Skeletal muscle satellite cell (primary cell): ENCODE data around the gene ODF4.
A peak's percentile ranks its signal among the peaks of the same experiment; 100 is the strongest.
"Not testable (repeated sequence)": the region's sequence is repeated elsewhere in the genome, so short reads cannot be mapped to it uniquely, and the experiment has no call there.

ENCODE experiments used
- H3K27me3 ChIP-seq: 2 replicates; pipeline ENCODE4 v1.7.0; 2013; ENCODE audit warnings: low read length; ENCODE audit not compliant: control insufficient read depth, insufficient read depth
- H3K36me3 ChIP-seq: 2 replicates; pipeline ENCODE4 v1.7.0; 2013; ENCODE audit warnings: mild to moderate bottlenecking, control low read depth, low read length; ENCODE audit not compliant: insufficient read depth
- H3K4me1 ChIP-seq: 2 replicates; pipeline ENCODE4 v1.7.0; 2013; ENCODE audit warnings: low read length; ENCODE audit not compliant: control insufficient read depth, insufficient read depth
- H3K4me2 ChIP-seq: 2 replicates; pipeline ENCODE4 v1.7.0; 2013; ENCODE audit warnings: mild to moderate bottlenecking, low read length
- H3K4me3 ChIP-seq: 2 replicates; pipeline ENCODE4 v1.7.0; 2013; ENCODE audit warnings: low read length
- H3K9ac ChIP-seq: 2 replicates; pipeline ENCODE4 v1.7.0; 2013; ENCODE audit warnings: mild to moderate bottlenecking, low read depth, low read length, moderate library complexity
- H3K9me3 ChIP-seq: replicated peaks from 2 replicates; pipeline ENCODE4 v1.7.0; 2013; ENCODE audit warnings: mild to moderate bottlenecking, control low read depth, low read length

ODF4 gene

DNA sequence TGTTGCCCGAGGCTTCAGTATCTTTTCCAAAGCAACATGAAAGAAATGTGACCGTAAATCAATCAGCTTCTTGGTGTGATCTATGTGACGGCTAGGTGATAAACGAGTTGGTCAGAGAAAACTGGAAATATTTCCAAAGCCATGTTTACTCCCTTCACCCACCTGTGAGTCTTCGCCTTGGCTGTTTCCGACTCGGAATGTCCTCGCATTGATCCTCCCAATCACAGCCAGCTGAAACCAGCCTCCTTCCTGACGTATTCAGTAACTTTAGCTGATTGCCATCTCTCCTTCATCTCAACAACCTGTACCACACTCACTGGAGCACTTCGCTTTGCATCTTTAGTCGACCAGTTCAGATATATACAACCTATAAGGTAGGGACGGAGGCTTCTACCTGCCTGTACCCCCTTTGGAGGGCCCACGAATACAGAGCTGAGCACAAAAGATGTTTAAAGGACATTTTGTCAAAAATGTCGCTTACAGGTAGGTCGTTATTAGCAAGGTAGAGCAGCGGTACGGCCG, 36.2 kb downstream of the ODF4 start:
- Histone ChIP-seq H3K9ac (peak overlapping the region; percentile 81), H3K27me3 (no peaks in the 10 kb centered on the region)

DNA sequence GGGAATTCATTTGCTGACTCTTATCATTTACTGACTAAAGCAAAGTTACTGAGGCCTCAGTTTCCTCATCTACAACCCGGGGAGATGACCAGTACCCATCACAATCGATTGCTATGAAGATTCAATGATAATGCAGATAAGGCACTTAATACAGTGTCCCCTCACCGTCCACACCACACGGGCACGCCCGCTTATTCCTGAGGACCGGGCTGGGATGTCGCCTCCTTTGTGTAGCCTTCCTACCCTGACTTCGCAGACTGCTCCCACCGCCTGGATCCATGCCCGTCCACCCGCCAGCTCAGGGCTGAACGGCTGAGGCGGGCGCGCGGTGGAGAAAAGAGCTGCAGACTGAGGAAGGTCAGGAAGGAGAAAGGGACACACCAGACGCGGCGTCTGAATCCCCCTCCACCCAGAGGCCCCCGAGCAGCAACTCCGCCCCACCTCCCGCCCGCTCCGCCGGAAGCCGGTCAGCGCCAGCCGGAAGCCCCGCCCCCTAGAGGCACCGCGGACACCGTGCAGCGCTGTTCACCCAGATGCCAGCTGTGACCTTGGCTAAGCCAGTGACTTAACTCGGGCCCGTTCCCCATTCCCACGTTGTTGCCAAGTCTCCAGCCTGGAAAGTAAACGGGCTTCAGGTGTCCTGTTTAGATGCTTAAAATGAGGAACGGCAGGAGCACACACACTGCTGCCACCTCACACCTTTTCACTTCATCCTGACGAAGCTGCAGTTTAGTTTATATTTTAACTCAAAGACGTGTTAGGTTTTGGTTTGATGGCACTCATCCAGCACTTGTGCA, 36.8 kb downstream of the ODF4 start, which contains the start of gene KRABD2:
TSS of gene KRABD2 (minus strand) at position 434 of the 797 bp plus-strand sequence.
- Histone ChIP-seq H3K4me1 (peaks cover 26% of the 10 kb centered on the region), H3K27me3 (no peaks in the 10 kb centered on the region), H3K4me3 (peak within 1 kb of the TSS; percentile 75), H3K4me2 (peak within 1 kb of the TSS; percentile 91), H3K9me3 (no peaks in the 10 kb centered on the region), H3K9ac (peak within 1 kb of the TSS; percentile 81), H3K36me3 (peaks cover 47% of the 10 kb centered on the region)

More for the DNA sequence above, 36.2 kb downstream of the ODF4 start:
- Histone ChIP-seq H3K4me1 (peaks cover 19% of the 10 kb centered on the region), H3K36me3 (peaks cover 40% of the 10 kb centered on the region), H3K4me2 (peak overlapping the region; percentile 91), H3K9me3 (no peaks in the 10 kb centered on the region), H3K4me3 (peak overlapping the region; percentile 75)

DNA sequence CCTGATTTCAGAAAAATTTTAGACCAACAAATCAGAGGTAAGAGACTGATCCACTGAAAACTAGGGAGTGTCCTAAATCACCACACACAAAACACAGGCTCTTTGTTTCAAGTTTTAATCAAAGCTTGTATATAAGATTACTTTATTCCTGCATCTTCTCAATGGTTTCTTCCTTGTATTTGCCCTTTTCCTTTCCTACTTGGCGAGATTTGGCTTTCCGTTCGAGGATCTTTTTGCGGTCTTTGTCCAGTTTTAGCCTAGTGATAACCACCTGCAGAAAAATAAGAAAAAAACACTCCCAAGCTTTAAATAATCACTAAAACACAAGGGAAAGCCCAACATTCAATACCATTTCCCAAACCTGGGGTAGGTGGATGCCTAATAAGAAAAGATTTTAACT, 37.8 kb downstream of the ODF4 start:
- Histone ChIP-seq H3K9me3 (no peaks in the 10 kb centered on the region), H3K4me3 (no peak overlapping the region), H3K27me3 (no peaks in the 10 kb centered on the region), H3K4me2 (no peak overlapping the region), H3K4me1 (peaks cover 30% of the 10 kb centered on the region), H3K36me3 (peaks cover 56% of the 10 kb centered on the region), H3K9ac (no peak overlapping the region)

DNA sequence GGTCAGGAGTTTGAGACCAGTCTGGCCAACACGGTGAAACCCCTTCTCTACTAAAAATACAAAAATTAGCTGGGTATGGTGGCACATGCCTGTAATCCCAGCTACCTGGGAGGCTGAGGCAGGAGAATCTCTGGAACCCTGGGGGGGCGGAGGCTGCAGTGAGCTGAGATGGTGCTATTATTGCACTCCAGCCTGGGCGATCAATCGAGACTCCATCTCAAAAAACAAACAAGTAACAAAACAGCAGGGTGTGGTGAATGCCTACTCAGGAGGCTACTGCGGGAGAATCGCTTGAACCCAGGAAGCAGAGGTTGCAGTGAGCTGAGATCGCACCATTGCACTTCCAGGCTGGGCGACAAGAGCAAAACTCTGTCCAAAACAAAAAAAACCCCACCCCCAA, 38.5 kb downstream of the ODF4 start:
- not testable (repeated sequence) for H3K9ac ChIP-seq, H3K27me3 ChIP-seq, H3K4me3 ChIP-seq, H3K9me3 ChIP-seq, H3K4me2 ChIP-seq
- Histone ChIP-seq H3K4me1 (peaks cover 30% of the 10 kb centered on the region), H3K36me3 (peaks cover 57% of the 10 kb centered on the region)

DNA sequence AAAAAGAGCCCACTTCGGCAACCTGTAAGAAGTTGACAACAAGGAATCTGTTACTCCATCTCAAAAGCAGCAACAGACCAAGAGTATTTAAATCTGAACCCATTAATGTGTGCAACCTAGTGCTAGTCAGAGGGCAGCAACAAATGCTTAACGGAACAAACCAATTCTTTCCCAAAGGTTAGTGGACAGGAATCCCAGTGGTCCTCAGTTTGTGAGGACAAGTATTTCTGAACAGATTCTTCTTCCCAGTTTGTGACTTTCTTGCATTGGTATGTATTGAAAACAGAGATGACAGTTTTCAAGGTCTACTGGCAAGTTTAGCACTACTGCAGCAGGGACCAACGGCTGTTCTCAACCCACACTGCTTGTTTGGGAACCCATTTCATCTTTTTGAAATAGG, 40.4 kb downstream of the ODF4 start:
- peaks cover 57% of the 10 kb centered on the region for H3K36me3 ChIP-seq

DNA sequence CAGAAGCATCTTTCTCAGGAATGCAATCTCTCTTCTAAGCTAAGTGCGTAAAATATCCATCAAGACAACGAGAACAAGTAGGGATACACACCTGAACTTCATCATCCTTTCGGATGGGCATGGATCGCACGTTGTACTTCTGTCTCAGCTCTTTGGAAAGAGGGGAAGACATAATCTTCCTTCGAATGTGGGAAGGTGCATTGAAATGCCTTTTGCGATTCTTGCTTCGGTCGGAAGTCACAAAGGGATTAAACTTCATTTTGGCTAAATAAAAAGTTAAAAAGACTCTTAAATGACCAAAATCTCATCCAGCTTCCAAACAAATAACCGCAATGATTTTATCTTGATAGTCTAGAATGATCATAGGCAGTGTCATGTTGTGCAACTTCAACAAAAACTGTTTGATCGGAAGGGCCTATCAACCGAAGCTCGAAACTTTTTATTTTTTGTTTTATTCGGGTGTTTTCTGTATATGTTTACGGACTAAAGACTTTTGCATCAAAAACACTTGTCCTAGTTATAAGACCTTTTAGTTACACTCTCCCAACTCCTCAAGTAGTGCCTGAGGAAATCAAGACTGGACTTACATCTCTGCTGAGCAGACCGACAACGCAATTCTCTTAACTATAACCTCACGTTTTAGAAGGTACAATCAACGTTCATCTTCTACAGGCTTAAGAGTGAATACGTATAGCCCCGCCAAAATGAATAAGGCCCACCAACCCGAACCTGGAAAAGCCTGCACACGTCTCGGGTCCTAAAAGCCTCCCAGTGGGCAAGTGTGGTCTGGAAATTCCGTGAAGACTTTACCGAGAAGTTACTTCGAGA, 42.6 kb downstream of the ODF4 start:
- peak overlapping the region; percentile 97 for H3K9ac ChIP-seq
- H3K4me2 ChIP-seq = peak overlapping the region; percentile 89
- peaks cover 33% of the 10 kb centered on the region for H3K4me1 ChIP-seq
- no peaks in the 10 kb centered on the region for H3K27me3 ChIP-seq
- peak overlapping the region; percentile 88 for H3K4me3 ChIP-seq
- H3K36me3 ChIP-seq = peaks cover 52% of the 10 kb centered on the region
- no peaks in the 10 kb centered on the region for H3K9me3 ChIP-seq

More for the DNA sequence above, 40.4 kb downstream of the ODF4 start:
- Histone ChIP-seq H3K4me1 (peaks cover 40% of the 10 kb centered on the region), H3K27me3 (no peaks in the 10 kb centered on the region), H3K4me2 (peak overlapping the region; percentile 89), H3K9me3 (no peaks in the 10 kb centered on the region), H3K4me3 (peak overlapping the region; percentile 36), H3K9ac (peak overlapping the region; percentile 97)

DNA sequence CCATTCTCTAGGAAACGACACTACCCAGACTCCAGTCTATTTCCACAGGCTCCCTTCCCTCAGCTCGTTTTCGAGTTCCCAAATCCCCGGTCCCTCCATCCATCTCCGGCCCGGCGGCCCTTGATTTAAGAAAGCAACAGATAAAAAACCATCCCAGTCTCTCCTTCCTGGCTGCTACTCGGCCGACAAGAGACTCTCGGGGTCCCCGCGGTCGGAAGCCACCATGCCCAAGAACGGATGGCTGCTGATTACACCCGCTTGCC, 43.2 kb downstream of the ODF4 start:
- H3K4me1 ChIP-seq = peaks cover 33% of the 10 kb centered on the region
- H3K9ac ChIP-seq = peak overlapping the region; percentile 97
- peaks cover 46% of the 10 kb centered on the region for H3K36me3 ChIP-seq
- no peaks in the 10 kb centered on the region for H3K27me3 ChIP-seq
- peak overlapping the region; percentile 88 for H3K4me3 ChIP-seq
- peak overlapping the region; percentile 89 for H3K4me2 ChIP-seq
- no peaks in the 10 kb centered on the region for H3K9me3 ChIP-seq

DNA sequence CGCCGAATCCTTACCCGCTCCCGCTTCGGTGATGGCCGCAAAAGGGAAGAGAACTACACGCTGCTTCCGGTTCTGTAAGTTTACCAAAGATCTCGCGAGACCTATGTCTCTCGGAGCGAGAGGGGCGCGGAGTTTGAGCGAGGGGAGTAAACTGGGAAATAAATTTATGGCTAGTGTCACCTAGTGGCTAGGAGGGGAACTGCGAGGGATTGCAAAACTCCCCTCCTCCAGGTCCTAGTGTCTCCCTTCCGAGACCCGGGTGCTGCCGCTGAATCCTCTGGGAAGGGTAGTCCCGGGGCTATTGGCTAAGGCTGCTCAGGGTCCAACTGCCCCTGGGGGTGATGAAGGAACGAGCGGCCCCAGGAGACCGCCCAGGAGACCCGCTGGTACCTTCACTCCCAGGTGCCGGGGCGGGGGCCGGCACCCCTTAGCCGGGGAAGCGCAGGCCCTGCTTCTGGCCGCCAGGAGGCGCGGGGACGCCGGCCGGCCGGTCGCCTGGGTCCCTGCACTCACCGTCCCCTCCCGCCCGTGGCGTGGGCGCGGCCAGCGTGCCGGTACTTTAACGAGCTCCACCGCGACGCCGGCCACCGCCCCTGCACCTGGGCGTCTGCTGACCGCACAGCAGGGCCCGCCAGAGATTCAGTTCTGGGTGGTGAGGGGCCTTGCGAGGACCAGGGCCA, 43.6 kb downstream of the ODF4 start, which contains the start of gene RPL26:
TSS of gene RPL26 (minus strand) at position 51 of the 680 bp plus-strand sequence. CDS start 883 bp downstream, outside the sequence.
- Histone ChIP-seq H3K4me2 (peak within 1 kb of the TSS; percentile 89), H3K9ac (peak within 1 kb of the TSS; percentile 97), H3K36me3 (peaks cover 42% of the 10 kb centered on the region), H3K9me3 (no peaks in the 10 kb centered on the region), H3K4me1 (peaks cover 33% of the 10 kb centered on the region), H3K4me3 (peak within 1 kb of the TSS; percentile 88), H3K27me3 (no peaks in the 10 kb centered on the region)

DNA sequence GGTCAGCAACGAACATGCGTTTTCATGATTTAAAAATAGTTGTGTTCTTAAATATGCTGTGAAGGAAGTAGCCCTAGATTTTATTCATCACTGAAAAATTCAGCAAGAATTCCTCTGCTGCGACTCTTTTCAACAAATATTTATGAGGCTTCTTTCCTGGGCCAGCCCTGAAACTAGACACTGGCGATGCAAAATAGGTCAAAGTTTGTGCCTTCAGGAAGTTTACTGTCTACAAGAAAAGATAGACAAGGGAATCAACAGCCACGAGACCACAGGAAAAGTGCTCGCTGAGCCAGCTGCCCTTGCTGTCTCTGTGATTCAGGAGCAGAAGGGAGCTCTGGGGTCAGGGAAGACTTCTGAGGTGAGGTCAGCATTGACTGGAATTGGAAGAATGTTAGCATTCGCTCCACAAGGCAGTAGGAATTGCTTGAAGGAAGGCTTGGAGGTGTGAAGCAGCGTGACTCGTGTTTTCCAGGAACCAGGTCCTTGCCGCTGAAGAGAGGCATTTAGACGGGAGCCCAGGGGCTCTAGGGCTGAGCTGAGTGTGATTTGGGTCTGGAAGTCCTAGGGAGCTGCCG, 45.2 kb downstream of the ODF4 start:
- Histone ChIP-seq H3K36me3 (peaks cover 26% of the 10 kb centered on the region), H3K4me2 (peak overlapping the region; percentile 89), H3K9me3 (no peaks in the 10 kb centered on the region), H3K4me3 (peak overlapping the region; percentile 24), H3K27me3 (no peaks in the 10 kb centered on the region), H3K9ac (peak overlapping the region; percentile 90), H3K4me1 (peaks cover 33% of the 10 kb centered on the region)

DNA sequence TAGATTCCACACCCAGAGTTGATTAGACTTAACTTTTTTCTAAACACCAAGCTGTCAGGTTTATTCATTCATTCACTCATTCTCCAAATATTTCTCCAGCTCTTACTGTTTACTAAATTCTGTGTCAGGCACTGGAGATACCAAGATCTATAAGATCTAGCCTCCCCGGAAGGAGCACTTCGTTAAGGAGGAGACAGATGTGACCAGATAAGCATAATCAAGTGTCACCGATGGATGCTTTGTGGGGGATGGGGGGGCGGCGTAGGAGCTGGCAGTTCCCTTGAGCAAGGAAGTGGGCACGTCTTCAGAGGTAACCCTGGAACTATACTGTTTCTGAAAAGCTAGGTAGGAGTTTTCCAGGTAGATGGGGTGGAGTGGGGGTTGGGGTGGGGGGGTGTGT, 47.2 kb downstream of the ODF4 start:
- Histone ChIP-seq H3K4me2 (no peak overlapping the region), H3K4me3 (no peak overlapping the region), H3K9ac (no peak overlapping the region), H3K27me3 (no peaks in the 10 kb centered on the region), H3K4me1 (peaks cover 23% of the 10 kb centered on the region), H3K36me3 (peaks cover 7% of the 10 kb centered on the region), H3K9me3 (no peaks in the 10 kb centered on the region)
